K562 (cell line): ENCODE results near the gene MARCHF3. TPM values are rescaled to one million over a fixed set of nuclear protein-coding genes. Genes with fewer than 3 reads are reported as not detected.
A peak's percentile ranks its signal among the peaks of the same experiment; 100 is the strongest.

Experiments used
- BMI1 ChIP-seq: fragments of 150-350 bp; IDR thresholded peaks from 2 replicates; pipeline ENCODE4 v1.6.1; 2014; ENCODE audit warnings: low read length
- EZH2 ChIP-seq: IDR thresholded peaks from 2 replicates; pipeline ENCODE4 v1.6.1; 2012; ENCODE audit warnings: low read depth, mild to moderate bottlenecking, inconsistent platforms, low read length, borderline replicate concordance
- JUN ChIP-seq, 2 experiments: sonication (generic) in 1 of 2; formaldehyde crosslinking in 1 of 2; IDR thresholded peaks; 2 replicates each; pipeline versions ENCODE4 v1.6.1 to v1.8.0; 2012 to 2022; ENCODE audit warnings: borderline replicate concordance in 2 of 2, mild to moderate bottlenecking in 2 of 2, improper control_type of control experiment in 1 of 2, low read depth in 1 of 2, low read length in 1 of 2, missing genetic modification reagents in 1 of 2
- KLF6 ChIP-seq: fragments of 250-450 bp; sonication (Bioruptor Pico); IDR thresholded peaks from 2 replicates; pipeline ENCODE4 v1.4.0; 2020; ENCODE audit warnings: mild to moderate bottlenecking, moderate library complexity, borderline replicate concordance
- MTA2 ChIP-seq: fragments of 450-650 bp; IDR thresholded peaks from 2 replicates; pipeline ENCODE4 v1.6.1; 2016; ENCODE audit warnings: low read depth
- NRF1 ChIP-seq, 2 experiments: fragments of 450-650 bp; IDR thresholded peaks in 1 of 2; conservative IDR thresholded peaks in 1 of 2; 2 replicates each; pipeline ENCODE4 v1.6.1; 2014; ENCODE audit warnings: mild to moderate bottlenecking in 2 of 2
- PHF8 ChIP-seq: fragments of 200-600 bp; sonication (generic); IDR thresholded peaks from 2 replicates; pipeline ENCODE4 v1.6.1; 2012; ENCODE audit warnings: mixed run types, mild to moderate bottlenecking, inconsistent platforms, low read length, moderate library complexity, borderline replicate concordance
- YY1 ChIP-seq, 3 experiments: IDR thresholded peaks; 2 replicates each; pipeline ENCODE4 v1.6.1; 2011; ENCODE audit warnings: low read length in 2 of 3, mild to moderate bottlenecking in 2 of 3, moderate library complexity in 2 of 3, borderline replicate concordance in 1 of 3, control low read depth in 1 of 3, low read depth in 1 of 3; ENCODE audit not compliant: insufficient read depth in 3 of 3, insufficient replicate concordance in 2 of 3, control insufficient read depth in 1 of 3, insufficient read length in 1 of 3; ENCODE audit errors: extremely low read depth in 1 of 3
- ZNF282 ChIP-seq: sonication (generic); formaldehyde crosslinking; IDR thresholded peaks from 2 replicates; pipeline ENCODE4 v1.8.1; 2023; ENCODE audit warnings: missing genetic modification reagents
- polyA plus RNA-seq, 8 experiments: library from polyadenylated mRNA; depleted of rRNA in 4 of 8; stranded (reverse) in 5 of 8; unstranded in 3 of 8; fragments of >200 nt; fragmentation: Nextera tagmentation in 2 of 8; fragmentation: Illumina TruSeq in 1 of 8; extraction: Ambion mirVana in 2 of 8; extraction: Trizol in 1 of 8; gene quantifications; 2 replicates each; pipeline versions ENCODE4 v1.2.1 to v1.2.3, GENCODE V29; 2011 to 2014; ENCODE audit warnings: inconsistent platforms in 1 of 8, missing spikeins in 1 of 8
- total RNA-seq, 7 experiments: library from RNA; depleted of rRNA in 6 of 7; stranded (reverse); fragments of >200 nt in 6 of 7; fragmentation: Illumina TruSeq in 2 of 7; extraction: Trizol in 2 of 7; gene quantifications; 2 replicates each; pipeline versions ENCODE4 v1.2.1 to v1.2.3, GENCODE V29; 2011 to 2021; ENCODE audit warnings: low replicate concordance in 1 of 7
- TF ChIP-seq, protein P1 (sequence below), 2 experiments: fragments of 450-650 bp in 1 of 2; IDR thresholded peaks; 2 replicates each; pipeline ENCODE4 v1.6.1; 2011 to 2017; ENCODE audit warnings: low read depth in 2 of 2, antibody characterized with exemption in 1 of 2, borderline replicate concordance in 1 of 2, low read length in 1 of 2, mild to moderate bottlenecking in 1 of 2, mixed read lengths in 1 of 2; ENCODE audit not compliant: control insufficient read depth in 1 of 2
- TF ChIP-seq, protein P2 (sequence below): fragments of 200-600 bp; sonication (generic); IDR thresholded peaks from one replicate; pipeline ENCODE4 v1.6.1; 2012; ENCODE audit warnings: mild to moderate bottlenecking, low read depth, low read length, inconsistent platforms

MARCHF3 gene
- total and polyA plus RNA-seq, 9 of the 15 experiments (the other 6 are each of a cell fraction or from before 2014, with no cell fraction given): 5.6 to 37.4 (median 16.5) TPM

GRCh38 chr5:126884269-126884819 lies 146.0 kb downstream of the MARCHF3 start (continued):
- TF ChIP-seq YY1 (IDR thresholded peaks at IDR 0.05; ENCODE audit: borderline replicate concordance in 1 of 3, control insufficient read depth in 1 of 3, extremely low read depth in 1 of 3, insufficient read depth in 3 of 3, insufficient read length in 1 of 3, insufficient replicate concordance in 2 of 3, low read depth in 1 of 3, low read length in 2 of 3): peak in 1 of 3 experiments; percentile 19
- TF ChIP-seq, protein P1, sequence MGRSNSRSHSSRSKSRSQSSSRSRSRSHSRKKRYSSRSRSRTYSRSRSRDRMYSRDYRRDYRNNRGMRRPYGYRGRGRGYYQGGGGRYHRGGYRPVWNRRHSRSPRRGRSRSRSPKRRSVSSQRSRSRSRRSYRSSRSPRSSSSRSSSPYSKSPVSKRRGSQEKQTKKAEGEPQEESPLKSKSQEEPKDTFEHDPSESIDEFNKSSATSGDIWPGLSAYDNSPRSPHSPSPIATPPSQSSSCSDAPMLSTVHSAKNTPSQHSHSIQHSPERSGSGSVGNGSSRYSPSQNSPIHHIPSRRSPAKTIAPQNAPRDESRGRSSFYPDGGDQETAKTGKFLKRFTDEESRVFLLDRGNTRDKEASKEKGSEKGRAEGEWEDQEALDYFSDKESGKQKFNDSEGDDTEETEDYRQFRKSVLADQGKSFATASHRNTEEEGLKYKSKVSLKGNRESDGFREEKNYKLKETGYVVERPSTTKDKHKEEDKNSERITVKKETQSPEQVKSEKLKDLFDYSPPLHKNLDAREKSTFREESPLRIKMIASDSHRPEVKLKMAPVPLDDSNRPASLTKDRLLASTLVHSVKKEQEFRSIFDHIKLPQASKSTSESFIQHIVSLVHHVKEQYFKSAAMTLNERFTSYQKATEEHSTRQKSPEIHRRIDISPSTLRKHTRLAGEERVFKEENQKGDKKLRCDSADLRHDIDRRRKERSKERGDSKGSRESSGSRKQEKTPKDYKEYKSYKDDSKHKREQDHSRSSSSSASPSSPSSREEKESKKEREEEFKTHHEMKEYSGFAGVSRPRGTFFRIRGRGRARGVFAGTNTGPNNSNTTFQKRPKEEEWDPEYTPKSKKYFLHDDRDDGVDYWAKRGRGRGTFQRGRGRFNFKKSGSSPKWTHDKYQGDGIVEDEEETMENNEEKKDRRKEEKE (IDR thresholded peaks at IDR 0.05; ENCODE audit: borderline replicate concordance in 1 of 2, control insufficient read depth in 1 of 2, low read depth in 2 of 2, low read length in 1 of 2): peak in 1 of 2 experiments; percentile 70; a peak in 1 of 4 replicates
- no peak; the same call in 1 of the 2 replicates for TF ChIP-seq EZH2
- no peak for TF ChIP-seq BMI1
- no peak for TF ChIP-seq PHF8
- peak; percentile 99 for TF ChIP-seq MTA2
- TF ChIP-seq, protein P2, sequence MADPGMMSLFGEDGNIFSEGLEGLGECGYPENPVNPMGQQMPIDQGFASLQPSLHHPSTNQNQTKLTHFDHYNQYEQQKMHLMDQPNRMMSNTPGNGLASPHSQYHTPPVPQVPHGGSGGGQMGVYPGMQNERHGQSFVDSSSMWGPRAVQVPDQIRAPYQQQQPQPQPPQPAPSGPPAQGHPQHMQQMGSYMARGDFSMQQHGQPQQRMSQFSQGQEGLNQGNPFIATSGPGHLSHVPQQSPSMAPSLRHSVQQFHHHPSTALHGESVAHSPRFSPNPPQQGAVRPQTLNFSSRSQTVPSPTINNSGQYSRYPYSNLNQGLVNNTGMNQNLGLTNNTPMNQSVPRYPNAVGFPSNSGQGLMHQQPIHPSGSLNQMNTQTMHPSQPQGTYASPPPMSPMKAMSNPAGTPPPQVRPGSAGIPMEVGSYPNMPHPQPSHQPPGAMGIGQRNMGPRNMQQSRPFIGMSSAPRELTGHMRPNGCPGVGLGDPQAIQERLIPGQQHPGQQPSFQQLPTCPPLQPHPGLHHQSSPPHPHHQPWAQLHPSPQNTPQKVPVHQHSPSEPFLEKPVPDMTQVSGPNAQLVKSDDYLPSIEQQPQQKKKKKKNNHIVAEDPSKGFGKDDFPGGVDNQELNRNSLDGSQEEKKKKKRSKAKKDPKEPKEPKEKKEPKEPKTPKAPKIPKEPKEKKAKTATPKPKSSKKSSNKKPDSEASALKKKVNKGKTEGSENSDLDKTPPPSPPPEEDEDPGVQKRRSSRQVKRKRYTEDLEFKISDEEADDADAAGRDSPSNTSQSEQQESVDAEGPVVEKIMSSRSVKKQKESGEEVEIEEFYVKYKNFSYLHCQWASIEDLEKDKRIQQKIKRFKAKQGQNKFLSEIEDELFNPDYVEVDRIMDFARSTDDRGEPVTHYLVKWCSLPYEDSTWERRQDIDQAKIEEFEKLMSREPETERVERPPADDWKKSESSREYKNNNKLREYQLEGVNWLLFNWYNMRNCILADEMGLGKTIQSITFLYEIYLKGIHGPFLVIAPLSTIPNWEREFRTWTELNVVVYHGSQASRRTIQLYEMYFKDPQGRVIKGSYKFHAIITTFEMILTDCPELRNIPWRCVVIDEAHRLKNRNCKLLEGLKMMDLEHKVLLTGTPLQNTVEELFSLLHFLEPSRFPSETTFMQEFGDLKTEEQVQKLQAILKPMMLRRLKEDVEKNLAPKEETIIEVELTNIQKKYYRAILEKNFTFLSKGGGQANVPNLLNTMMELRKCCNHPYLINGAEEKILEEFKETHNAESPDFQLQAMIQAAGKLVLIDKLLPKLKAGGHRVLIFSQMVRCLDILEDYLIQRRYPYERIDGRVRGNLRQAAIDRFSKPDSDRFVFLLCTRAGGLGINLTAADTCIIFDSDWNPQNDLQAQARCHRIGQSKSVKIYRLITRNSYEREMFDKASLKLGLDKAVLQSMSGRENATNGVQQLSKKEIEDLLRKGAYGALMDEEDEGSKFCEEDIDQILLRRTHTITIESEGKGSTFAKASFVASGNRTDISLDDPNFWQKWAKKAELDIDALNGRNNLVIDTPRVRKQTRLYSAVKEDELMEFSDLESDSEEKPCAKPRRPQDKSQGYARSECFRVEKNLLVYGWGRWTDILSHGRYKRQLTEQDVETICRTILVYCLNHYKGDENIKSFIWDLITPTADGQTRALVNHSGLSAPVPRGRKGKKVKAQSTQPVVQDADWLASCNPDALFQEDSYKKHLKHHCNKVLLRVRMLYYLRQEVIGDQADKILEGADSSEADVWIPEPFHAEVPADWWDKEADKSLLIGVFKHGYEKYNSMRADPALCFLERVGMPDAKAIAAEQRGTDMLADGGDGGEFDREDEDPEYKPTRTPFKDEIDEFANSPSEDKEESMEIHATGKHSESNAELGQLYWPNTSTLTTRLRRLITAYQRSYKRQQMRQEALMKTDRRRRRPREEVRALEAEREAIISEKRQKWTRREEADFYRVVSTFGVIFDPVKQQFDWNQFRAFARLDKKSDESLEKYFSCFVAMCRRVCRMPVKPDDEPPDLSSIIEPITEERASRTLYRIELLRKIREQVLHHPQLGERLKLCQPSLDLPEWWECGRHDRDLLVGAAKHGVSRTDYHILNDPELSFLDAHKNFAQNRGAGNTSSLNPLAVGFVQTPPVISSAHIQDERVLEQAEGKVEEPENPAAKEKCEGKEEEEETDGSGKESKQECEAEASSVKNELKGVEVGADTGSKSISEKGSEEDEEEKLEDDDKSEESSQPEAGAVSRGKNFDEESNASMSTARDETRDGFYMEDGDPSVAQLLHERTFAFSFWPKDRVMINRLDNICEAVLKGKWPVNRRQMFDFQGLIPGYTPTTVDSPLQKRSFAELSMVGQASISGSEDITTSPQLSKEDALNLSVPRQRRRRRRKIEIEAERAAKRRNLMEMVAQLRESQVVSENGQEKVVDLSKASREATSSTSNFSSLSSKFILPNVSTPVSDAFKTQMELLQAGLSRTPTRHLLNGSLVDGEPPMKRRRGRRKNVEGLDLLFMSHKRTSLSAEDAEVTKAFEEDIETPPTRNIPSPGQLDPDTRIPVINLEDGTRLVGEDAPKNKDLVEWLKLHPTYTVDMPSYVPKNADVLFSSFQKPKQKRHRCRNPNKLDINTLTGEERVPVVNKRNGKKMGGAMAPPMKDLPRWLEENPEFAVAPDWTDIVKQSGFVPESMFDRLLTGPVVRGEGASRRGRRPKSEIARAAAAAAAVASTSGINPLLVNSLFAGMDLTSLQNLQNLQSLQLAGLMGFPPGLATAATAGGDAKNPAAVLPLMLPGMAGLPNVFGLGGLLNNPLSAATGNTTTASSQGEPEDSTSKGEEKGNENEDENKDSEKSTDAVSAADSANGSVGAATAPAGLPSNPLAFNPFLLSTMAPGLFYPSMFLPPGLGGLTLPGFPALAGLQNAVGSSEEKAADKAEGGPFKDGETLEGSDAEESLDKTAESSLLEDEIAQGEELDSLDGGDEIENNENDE: no peak
- TF ChIP-seq JUN (IDR thresholded peaks at IDR 0.05; ENCODE audit: borderline replicate concordance, low read depth, low read length): peak; percentile 98
- peak; percentile 72; the same call in 1 of the 2 replicates for TF ChIP-seq JUN (CRISPR knock-in tag; IDR thresholded peaks at IDR 0.05; ENCODE audit: borderline replicate concordance)
- peak in 1 of 2 experiments; percentile 62; a peak in 3 of 4 replicates for TF ChIP-seq NRF1 (conservative IDR thresholded peaks at IDR 0.05 in 1 of 2, IDR thresholded peaks at IDR 0.05 in 1 of 2)
- TF ChIP-seq KLF6 (CRISPR knock-in tag): no peak
- no peak for TF ChIP-seq ZNF282 (CRISPR knock-in tag)
